GM19463 (cell line): ENCODE results near the gene CBLL1.
A peak's percentile ranks its signal among the peaks of the same experiment; 100 is the strongest.

Experiments used
- ATAC-seq: cut with Tn5 transposase; IDR thresholded peaks from one replicate; pipeline ENCODE4 v1.9.1; 2021; ENCODE audit warnings: mild to moderate bottlenecking, moderate library complexity; ENCODE audit not compliant: unreplicated experiment

CBLL1 gene

GRCh38 chr7:107742678-107743566 is 1.0 kb upstream of the CBLL1 start:
- ATAC-seq = peak; percentile 27

GRCh38 chr7:107744345-107744750 is 406 bp downstream of the CBLL1 start:
- peak; percentile 34 for ATAC-seq

GRCh38 chr7:107746006-107746405 is 2.1 kb downstream of the CBLL1 start:
- no peak for ATAC-seq

- no peak for ATAC-seq
These were observed 7.2 kb downstream of the CBLL1 start for GRCh38 chr7:107751113-107751512.

GRCh38 chr7:107754642-107755041 is 10.7 kb downstream of the CBLL1 start:
- ATAC-seq = no peak

GRCh38 chr7:107758667-107759066 is 14.7 kb downstream of the CBLL1 start:
- ATAC-seq = no peak

GRCh38 chr7:107767391-107767790 is 23.4 kb downstream of the CBLL1 start:
- no peak for ATAC-seq

GRCh38 chr7:107768263-107768662 is 24.3 kb downstream of the CBLL1 start:
- no peak for ATAC-seq

GRCh38 chr7:107773027-107773426 is 29.1 kb downstream of the CBLL1 start:
- no peak for ATAC-seq

- ATAC-seq = no peak
These were observed 33.8 kb downstream of the CBLL1 start for GRCh38 chr7:107777702-107778101.

GRCh38 chr7:107778283-107778682 is 34.3 kb downstream of the CBLL1 start:
- no peak for ATAC-seq

- ATAC-seq = no peak
These were observed 35.7 kb downstream of the CBLL1 start for GRCh38 chr7:107779647-107780099.

- no peak for ATAC-seq
These were observed 38.4 kb downstream of the CBLL1 start for GRCh38 chr7:107782374-107782773.

- no peak for ATAC-seq
These were observed 39.7 kb downstream of the CBLL1 start for GRCh38 chr7:107783648-107784047.

GRCh38 chr7:107785170-107785569 is 41.2 kb downstream of the CBLL1 start:
- no peak for ATAC-seq

- ATAC-seq = no peak
These were observed 42.0 kb downstream of the CBLL1 start for GRCh38 chr7:107785926-107786325.

GRCh38 chr7:107788216-107788615 is 44.3 kb downstream of the CBLL1 start:
- ATAC-seq = no peak

- no peak for ATAC-seq
These were observed 44.7 kb downstream of the CBLL1 start for GRCh38 chr7:107788662-107789061.

GRCh38 chr7:107789647-107790046 is 45.7 kb downstream of the CBLL1 start:
- ATAC-seq = no peak

GRCh38 chr7:107792364-107792763 is 48.4 kb downstream of the CBLL1 start:
- no peak for ATAC-seq

GRCh38 chr7:107799647-107800264 is 55.8 kb downstream of the CBLL1 start:
- no peak for ATAC-seq

GRCh38 chr7:107803009-107803610 is 59.2 kb downstream of the CBLL1 start, which contains the start of gene SLC26A3:
SLC26A3 (minus strand) TSS chr7:107803223; CDS start chr7:107794509, 8,714 bp downstream.
- no peak for ATAC-seq
